HepG2 (cell line): ENCODE data around the gene PADI1. TPM values are rescaled to one million over a fixed set of nuclear protein-coding genes. Genes with fewer than 3 reads are reported as not detected.

Experiments
- ATAC-seq: fragments of 200-7000 bp; cut with Tn5 transposase; 3 replicates; pipeline ENCODE4 v1.9.1; 2020; ENCODE audit warnings: mild to moderate bottlenecking, moderate library complexity
- BruUV-seq: library from RNA; stranded (reverse); fragments of 400-500 nt; replicated peaks from 2 replicates; lab custom pipeline; 2021; lab: Mats Ljungman, UMichigan
- CTCF ChIA-PET: fragments of 300-600 bp; formaldehyde crosslinking; extraction: SDS; loops from one replicate; lab custom pipeline; 2021; ENCODE audit warnings: low total read pairs, inconsistent platforms, low intra/inter-chr PET ratio; lab: Yijun Ruan, JAX
- POLR2A ChIA-PET: fragments of 350-600 bp; sonication (Branson Sonifier 250); formaldehyde crosslinking; loops from one replicate; lab custom pipeline; 2020; ENCODE audit warnings: antibody characterized with exemption, inconsistent platforms; lab: Yijun Ruan, JAX
- DNase-seq: peaks from one replicate; pipeline ENCODE4 v3.0.0-alpha.2; 2015; ENCODE audit warnings: low spot score
- FAIRE-seq: peaks from 3 replicates; lab custom pipeline; 2011; peaks lifted over from hg19 to GRCh38; lab: Jason Lieb, UNC
- H2AFZ ChIP-seq: one replicate; pipeline ENCODE4 v1.6.1; 2011; ENCODE audit warnings: low read length, inconsistent platforms
- H3K27ac ChIP-seq: fragments of 300-600 bp; 3 replicates; pipeline ENCODE4 v1.8.0; 2011; ENCODE audit warnings: mixed run types, mild to moderate bottlenecking, mixed read lengths, low read length, inconsistent platforms; ENCODE audit not compliant: insufficient read depth; ENCODE audit errors: extremely low read length
- H3K27me3 ChIP-seq, 2 experiments: fragments of 200-600 bp in 1 of 2; 2 replicates in 1 of 2; 3 replicates in 1 of 2; pipeline versions ENCODE4 v1.6.0 to v1.8.0; 2011; ENCODE audit warnings: low read length in 2 of 2, mild to moderate bottlenecking in 2 of 2, moderate library complexity in 2 of 2, inconsistent platforms in 1 of 2; ENCODE audit not compliant: insufficient read depth in 2 of 2, control insufficient read depth in 1 of 2
- H3K36me3 ChIP-seq, 2 experiments: fragments of 200-600 bp in 1 of 2; replicated peaks in 1 of 2; 2 replicates in 1 of 2; 3 replicates in 1 of 2; pipeline versions ENCODE4 v1.5.1 to v1.8.0; 2011; ENCODE audit warnings: low read length in 2 of 2, inconsistent platforms in 1 of 2; ENCODE audit not compliant: insufficient read depth in 2 of 2, control insufficient read depth in 1 of 2
- H3K4me1 ChIP-seq: 2 replicates; pipeline ENCODE4 v1.5.1; 2012; ENCODE audit warnings: low read length, inconsistent platforms; ENCODE audit not compliant: insufficient read depth
- H3K4me2 ChIP-seq: 2 replicates; pipeline ENCODE4 v1.6.0; 2011; ENCODE audit warnings: low read depth, low read length, inconsistent platforms
- H3K4me3 ChIP-seq, 3 experiments: fragments of 200-600 bp in 1 of 3; sonication (generic), shearing (Covaris generic) in 1 of 3; replicated peaks in 1 of 3; 2 replicates each; pipeline ENCODE4 v1.5.1; 2011 to 2016; ENCODE audit warnings: low read length in 3 of 3, inconsistent platforms in 2 of 3, low read depth in 2 of 3, mild to moderate bottlenecking in 2 of 3, control low read depth in 1 of 3, mixed read lengths in 1 of 3; ENCODE audit not compliant: insufficient read depth in 1 of 3
- H3K79me2 ChIP-seq: one replicate; pipeline ENCODE4 v1.6.1; 2011; ENCODE audit warnings: low read length, inconsistent platforms; ENCODE audit not compliant: insufficient read depth
- H3K9ac ChIP-seq: 2 replicates; pipeline ENCODE4 v1.6.0; 2011; ENCODE audit warnings: mild to moderate bottlenecking, low read depth, low read length, inconsistent platforms; ENCODE audit not compliant: insufficient read depth
- H3K9me3 ChIP-seq: 2 replicates; pipeline ENCODE4 v1.5.1; 2012; ENCODE audit warnings: mild to moderate bottlenecking, low read length
- H4K20me1 ChIP-seq: 2 replicates; pipeline ENCODE4 v1.6.0; 2011; ENCODE audit warnings: inconsistent platforms, mild to moderate bottlenecking, low read length, moderate library complexity; ENCODE audit not compliant: insufficient read depth
- CEBPB ChIP-seq: IDR thresholded peaks from 2 replicates; pipeline ENCODE4 v1.6.1; 2011; ENCODE audit warnings: low read depth, low read length, improper control_type of control experiment, borderline replicate concordance
- FLYWCH1 ChIP-seq: sonication (generic); formaldehyde crosslinking; IDR thresholded peaks from 2 replicates; pipeline ENCODE4 v1.8.1; 2023; ENCODE audit warnings: mild to moderate bottlenecking, missing genetic modification reagents
- ONECUT2 ChIP-seq: sonication (generic); formaldehyde crosslinking; IDR thresholded peaks from 2 replicates; pipeline ENCODE4 v1.4.0; 2020; ENCODE audit warnings: missing genetic modification reagents
- PHB2 ChIP-seq: fragments of 450-650 bp; IDR thresholded peaks from 2 replicates; pipeline ENCODE4 v1.6.1; 2018; ENCODE audit not compliant: partially characterized antibody
- TERF1 ChIP-seq: sonication (generic); formaldehyde crosslinking; IDR thresholded peaks from 2 replicates; pipeline ENCODE4 v1.8.0; 2022; ENCODE audit warnings: mild to moderate bottlenecking, missing genetic modification reagents, moderate library complexity
- ZNF430 ChIP-seq: sonication (generic); formaldehyde crosslinking; IDR thresholded peaks from 2 replicates; pipeline ENCODE4 v1.9.0; 2021; ENCODE audit warnings: mild to moderate bottlenecking, missing genetic modification reagents
- ZNF546 ChIP-seq: sonication (generic); formaldehyde crosslinking; conservative IDR thresholded peaks from 2 replicates; pipeline ENCODE4 v1.8.1; 2023; ENCODE audit warnings: mild to moderate bottlenecking, missing genetic modification reagents
- WGBS: methylation state at CpG from one replicate; pipeline ENCODE4 v1.1.6; 2017; ENCODE audit warnings: low lambda C conversion rate; 5-methylcytosine and 5-hydroxymethylcytosine counted together
- in situ Hi-C: cut with HindIII; loops from 2 replicates; pipeline ENCODE4 v1.10.0; 2017; ENCODE audit warnings: low pct_unique_long_range_greater_than_20kb; ENCODE audit not compliant: extremely low pct_ligation_motif_present
- intact Hi-C: fragments of 100-400 bp; cut with micrococcal nuclease; formaldehyde crosslinking; loops from one replicate; pipeline ENCODE4 v1.10.0; 2022; ENCODE audit not compliant: unreplicated experiment
- polyA plus RNA-seq, 8 experiments: library from polyadenylated mRNA; depleted of rRNA in 3 of 8; stranded (reverse) in 7 of 8; unstranded in 1 of 8; fragments of >200 nt; fragmentation: Illumina TruSeq in 4 of 8; extraction: Trizol in 4 of 8; gene quantifications; 2 replicates each; pipeline versions ENCODE4 v1.2.1 to v1.2.3, GENCODE V29; 2011 to 2016; ENCODE audit warnings: low read depth in 4 of 8, missing spikeins in 1 of 8, mixed read lengths in 1 of 8; ENCODE audit not compliant: insufficient read depth in 1 of 8
- total RNA-seq, 5 experiments: library from RNA; depleted of rRNA; stranded (reverse); fragments of >200 nt; fragmentation: Illumina TruSeq; extraction: Trizol; gene quantifications; 2 replicates each; pipeline ENCODE4 v1.2.3, GENCODE V29; 2016; ENCODE audit warnings: low read depth in 1 of 5
- TF ChIP-seq, protein P1 (sequence below): sonication (generic); formaldehyde crosslinking; IDR thresholded peaks from 2 replicates; pipeline ENCODE4 v1.9.0; 2022; ENCODE audit warnings: missing genetic modification reagents, mild to moderate bottlenecking, borderline replicate concordance

The PADI1 gene
- total and polyA plus RNA-seq, 2 of the 13 experiments (the other 11 are each of a cell fraction or from before 2014, with no cell fraction given): not detected

DNA sequence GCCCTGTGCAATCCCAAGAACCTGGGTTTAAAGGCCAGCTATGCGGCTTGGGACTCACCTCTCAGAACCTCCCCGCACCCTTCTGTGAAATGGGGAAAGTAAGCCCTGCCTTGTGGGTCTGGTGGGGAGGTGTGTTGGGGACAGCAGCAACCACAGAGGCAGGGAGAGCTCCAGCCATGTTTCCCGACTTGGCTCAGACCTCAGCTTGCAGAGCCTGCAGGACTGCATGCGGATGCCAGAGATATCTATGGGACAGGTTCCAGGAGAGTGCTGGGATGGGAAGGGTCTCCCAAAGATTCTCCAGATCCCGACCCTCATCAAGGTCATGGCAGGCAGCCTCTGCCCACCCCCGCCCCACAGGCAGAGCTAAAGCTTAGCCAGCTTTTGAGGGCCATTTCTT is 20.2 kb downstream of the PADI1 start:
- Histone ChIP-seq H3K9ac (no peak overlapping the region), H3K36me3 (no peaks in the 10 kb centered on the region), H4K20me1 (no peaks in the 10 kb centered on the region), H3K27me3 (peaks cover 1 to 29% of the 10 kb centered on the region in 2 experiments), H3K4me1 (no peaks in the 10 kb centered on the region), H3K4me2 (no peak overlapping the region), H3K27ac (no peak overlapping the region), H3K4me3 (no peak overlapping the region), H2AFZ (no peak overlapping the region), H3K9me3 (no peaks in the 10 kb centered on the region), H3K79me2 (no peaks in the 10 kb centered on the region)
- TF ChIP-seq CEBPB (no peak), ONECUT2 (no peak), PHB2 (no peak), ZNF546 (CRISPR knock-in tag) (no peak), ZNF430 (CRISPR knock-in tag) (no peak), FLYWCH1 (CRISPR knock-in tag) (no peak), TERF1 (no peak)
- TF ChIP-seq, protein P1, sequence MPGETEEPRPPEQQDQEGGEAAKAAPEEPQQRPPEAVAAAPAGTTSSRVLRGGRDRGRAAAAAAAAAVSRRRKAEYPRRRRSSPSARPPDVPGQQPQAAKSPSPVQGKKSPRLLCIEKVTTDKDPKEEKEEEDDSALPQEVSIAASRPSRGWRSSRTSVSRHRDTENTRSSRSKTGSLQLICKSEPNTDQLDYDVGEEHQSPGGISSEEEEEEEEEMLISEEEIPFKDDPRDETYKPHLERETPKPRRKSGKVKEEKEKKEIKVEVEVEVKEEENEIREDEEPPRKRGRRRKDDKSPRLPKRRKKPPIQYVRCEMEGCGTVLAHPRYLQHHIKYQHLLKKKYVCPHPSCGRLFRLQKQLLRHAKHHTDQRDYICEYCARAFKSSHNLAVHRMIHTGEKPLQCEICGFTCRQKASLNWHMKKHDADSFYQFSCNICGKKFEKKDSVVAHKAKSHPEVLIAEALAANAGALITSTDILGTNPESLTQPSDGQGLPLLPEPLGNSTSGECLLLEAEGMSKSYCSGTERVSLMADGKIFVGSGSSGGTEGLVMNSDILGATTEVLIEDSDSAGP (CRISPR knock-in tag): no peak
- POLR2A ChIA-PET: no interaction called here
- no peak for ATAC-seq
- FAIRE-seq: no peak
- no peak for DNase-seq
- in situ Hi-C loops: loop anchor here (25.0 kb wide), 1 partner anchor 263 kb away; no protein-coding TSS in a partner anchor
- CTCF ChIA-PET: no interaction called here
- intact Hi-C loops: no loop called here
- WGBS: 0% methylated on average over 1 of the region's 6 CpGs
- no TSS peak for BruUV-seq
